Activated T-helper 17 cell treated with anti-CD3 and anti-CD28 coated beads, Interleukin-2, amount 50 U/mL, for 72 hours (primary cell): Measurements from ENCODE around the gene TESK2. TPM values are rescaled to one million over a fixed set of nuclear protein-coding genes. Genes with fewer than 3 reads are reported as not detected.
"Not testable (repeated sequence)": the region's sequence is repeated elsewhere in the genome, so short reads cannot be mapped to it uniquely, and the experiment has no call there.

Experiments used
- ATAC-seq: fragments of 150-1000 bp; cut with Tn5 transposase; replicated peaks from 2 replicates; pipeline ENCODE4 v1.10.0; 2021; ENCODE audit warnings: mild to moderate bottlenecking, moderate library complexity
- H3K27ac Mint-ChIP-seq: one replicate; pipeline ENCODE4 v1.8.0; 2022; ENCODE audit warnings: mixed read lengths
- H3K27me3 Mint-ChIP-seq: one replicate; pipeline ENCODE4 v1.8.0; 2022; ENCODE audit warnings: mixed read lengths
- H3K36me3 Mint-ChIP-seq: one replicate; pipeline ENCODE4 v1.8.0; 2022; ENCODE audit warnings: low read depth, mild to moderate bottlenecking, mixed read lengths
- H3K4me1 Mint-ChIP-seq: one replicate; pipeline ENCODE4 v1.8.0; 2022; ENCODE audit warnings: mixed read lengths
- H3K4me3 Mint-ChIP-seq: one replicate; pipeline ENCODE4 v1.8.0; 2022; ENCODE audit warnings: mild to moderate bottlenecking, mixed read lengths
- H3K9me3 Mint-ChIP-seq: one replicate; pipeline ENCODE4 v1.8.0; 2022; ENCODE audit warnings: mixed read lengths
- total RNA-seq, 2 donors: library from RNA; stranded (reverse); gene quantifications; one replicate each; pipeline ENCODE4 v1.2.3, GENCODE V29; 2022

The TESK2 gene
- total RNA-seq, 2 donors from 2014 or later = 2.7 to 8.9 TPM

DNA sequence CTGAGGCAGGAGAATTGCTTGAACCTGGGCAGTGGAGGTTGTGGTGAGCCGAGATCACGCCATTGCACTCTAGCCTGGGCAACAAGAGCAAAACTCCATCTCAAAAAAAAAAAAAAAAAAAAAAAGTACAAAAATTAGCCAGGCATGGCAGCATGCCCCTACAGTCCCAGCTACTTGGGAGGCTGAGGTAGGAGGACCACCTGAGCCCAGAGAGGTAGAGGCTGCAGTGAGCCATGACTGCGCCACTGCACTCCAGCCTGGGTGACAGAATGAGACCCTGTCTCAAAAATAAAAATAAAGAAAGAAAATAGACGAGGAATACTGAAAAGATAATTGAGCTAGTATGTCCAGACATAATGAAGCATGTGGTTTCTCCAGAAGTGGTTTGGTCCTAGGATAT, 27.4 kb upstream of the TESK2 start:
- not testable (repeated sequence) for H3K27ac Mint-ChIP-seq

DNA sequence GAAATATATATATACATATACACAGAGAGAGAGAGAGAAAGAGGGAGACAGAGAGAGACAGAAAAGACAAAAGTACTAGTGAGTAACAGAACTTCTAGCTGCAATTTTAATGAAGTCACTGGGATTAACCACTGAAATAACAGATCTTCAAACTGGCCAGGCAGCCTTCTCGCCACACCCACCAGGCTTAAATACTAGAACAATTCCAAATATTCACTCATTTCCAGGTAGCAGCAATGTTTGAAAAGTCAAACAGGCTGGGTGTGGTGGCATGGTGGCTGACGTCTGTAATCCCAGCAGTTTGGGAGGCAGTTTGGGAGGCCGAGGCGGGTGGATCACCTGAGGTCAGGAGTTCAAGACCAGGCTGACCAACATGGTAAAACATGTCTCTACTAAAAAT, 25.5 kb upstream of the TESK2 start:
- H3K9me3 Mint-ChIP-seq = no peaks in the 10 kb centered on the region
- peak overlapping the region; percentile 79 for H3K27ac Mint-ChIP-seq
- peaks cover 97% of the 10 kb centered on the region for H3K36me3 Mint-ChIP-seq
- H3K27me3 Mint-ChIP-seq = no peaks in the 10 kb centered on the region
- H3K4me3 Mint-ChIP-seq = peak overlapping the region; percentile 5
- peaks cover 19% of the 10 kb centered on the region for H3K4me1 Mint-ChIP-seq
- no peak for ATAC-seq

More for the DNA sequence above, 27.4 kb upstream of the TESK2 start:
- H3K4me1 Mint-ChIP-seq = peaks cover 32% of the 10 kb centered on the region
- H3K4me3 Mint-ChIP-seq = peak overlapping the region; percentile 94
- not testable (repeated sequence) for H3K27me3 Mint-ChIP-seq, ATAC-seq, H3K9me3 Mint-ChIP-seq
- H3K36me3 Mint-ChIP-seq = peaks cover 89% of the 10 kb centered on the region

DNA sequence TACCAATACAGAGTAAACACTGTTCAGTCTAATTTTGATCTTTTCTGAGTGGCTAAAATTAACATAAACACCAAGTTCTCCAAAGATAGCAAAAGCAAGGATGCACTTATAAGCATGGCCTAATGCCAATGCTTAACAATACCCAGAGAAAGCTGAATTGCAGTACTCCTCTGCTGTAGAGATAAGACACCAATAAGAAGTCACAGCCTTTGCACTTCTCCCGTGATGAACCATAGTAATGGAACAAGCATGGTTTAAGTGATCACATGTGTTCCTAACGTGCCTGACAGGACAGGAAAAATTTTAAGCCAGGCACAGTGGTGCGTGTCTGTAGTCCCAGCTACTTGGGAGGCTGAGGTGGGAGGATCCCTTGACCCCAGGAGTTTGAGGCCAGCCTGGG, 25.1 kb upstream of the TESK2 start:
- no peaks in the 10 kb centered on the region for H3K9me3 Mint-ChIP-seq
- H3K4me3 Mint-ChIP-seq = peak overlapping the region; percentile 5
- H3K27ac Mint-ChIP-seq = peak overlapping the region; percentile 79
- ATAC-seq = no peak
- no peaks in the 10 kb centered on the region for H3K27me3 Mint-ChIP-seq
- peaks cover 97% of the 10 kb centered on the region for H3K36me3 Mint-ChIP-seq
- H3K4me1 Mint-ChIP-seq = peaks cover 19% of the 10 kb centered on the region

DNA sequence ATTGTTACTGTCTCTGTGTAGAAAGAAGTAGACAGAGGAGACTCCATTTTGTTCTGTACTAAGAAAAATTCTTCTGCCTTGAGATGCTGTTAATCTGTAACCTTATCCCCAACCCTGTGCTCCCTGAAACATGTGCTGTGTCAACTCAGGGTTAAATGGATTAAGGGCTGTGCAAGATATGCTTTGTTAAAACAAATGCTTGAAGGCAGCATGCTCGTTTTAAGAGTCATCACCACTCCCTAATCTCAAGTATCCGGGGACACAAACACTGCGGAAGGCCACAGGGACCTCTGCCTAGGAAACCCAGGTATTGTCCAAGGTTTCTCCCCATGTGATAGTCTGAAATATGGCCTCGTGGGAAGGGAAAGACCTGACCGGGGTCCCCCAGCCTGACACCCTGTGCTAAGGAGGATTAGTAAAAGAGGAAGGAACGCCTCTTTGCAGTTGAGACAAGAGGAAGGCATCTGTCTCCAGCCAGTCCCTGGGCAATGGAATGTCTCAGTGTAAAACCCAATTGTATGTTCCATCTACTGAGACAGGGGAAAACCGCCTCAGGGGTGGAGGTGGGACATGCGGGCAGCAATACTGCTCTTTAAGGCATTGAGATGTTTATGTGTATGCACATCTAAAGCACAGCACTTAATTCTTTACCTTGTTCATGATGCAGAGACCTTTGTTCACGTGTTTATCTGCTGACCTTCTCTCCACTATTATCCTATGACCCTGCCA, 22.7 kb upstream of the TESK2 start:
- not testable (repeated sequence) for H3K9me3 Mint-ChIP-seq, ATAC-seq, H3K4me3 Mint-ChIP-seq, H3K27me3 Mint-ChIP-seq
- H3K36me3 Mint-ChIP-seq = peaks cover 100% of the 10 kb centered on the region
- peak overlapping the region; percentile 37 for H3K27ac Mint-ChIP-seq
- H3K4me1 Mint-ChIP-seq = peaks cover 11% of the 10 kb centered on the region

DNA sequence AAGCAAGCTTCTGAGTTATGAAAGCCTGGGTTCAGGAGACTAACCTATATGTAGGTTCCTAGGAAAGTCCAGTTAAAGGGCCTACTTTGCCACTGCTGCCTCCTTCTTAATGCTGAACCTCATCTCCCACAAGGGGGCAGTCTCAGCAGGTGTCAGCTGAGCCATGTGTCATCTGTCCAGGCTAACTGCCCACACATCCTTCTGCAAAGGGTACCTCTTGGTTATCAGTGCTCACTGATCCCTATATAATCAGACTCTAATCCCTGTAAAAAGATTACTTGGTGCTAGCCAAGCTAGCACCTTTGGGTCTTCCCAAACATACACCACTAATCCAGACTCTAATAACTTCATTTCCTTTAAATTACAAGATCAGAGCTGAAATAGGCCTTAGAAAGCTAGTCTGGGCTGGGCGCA, 21.7 kb upstream of the TESK2 start:
- peaks cover 11% of the 10 kb centered on the region for H3K4me1 Mint-ChIP-seq
- peak; percentile 89 for ATAC-seq
- H3K27ac Mint-ChIP-seq = peak overlapping the region; percentile 6
- H3K27me3 Mint-ChIP-seq = no peaks in the 10 kb centered on the region
- H3K36me3 Mint-ChIP-seq = peaks cover 95% of the 10 kb centered on the region
- no peaks in the 10 kb centered on the region for H3K9me3 Mint-ChIP-seq
- H3K4me3 Mint-ChIP-seq = no peak overlapping the region

DNA sequence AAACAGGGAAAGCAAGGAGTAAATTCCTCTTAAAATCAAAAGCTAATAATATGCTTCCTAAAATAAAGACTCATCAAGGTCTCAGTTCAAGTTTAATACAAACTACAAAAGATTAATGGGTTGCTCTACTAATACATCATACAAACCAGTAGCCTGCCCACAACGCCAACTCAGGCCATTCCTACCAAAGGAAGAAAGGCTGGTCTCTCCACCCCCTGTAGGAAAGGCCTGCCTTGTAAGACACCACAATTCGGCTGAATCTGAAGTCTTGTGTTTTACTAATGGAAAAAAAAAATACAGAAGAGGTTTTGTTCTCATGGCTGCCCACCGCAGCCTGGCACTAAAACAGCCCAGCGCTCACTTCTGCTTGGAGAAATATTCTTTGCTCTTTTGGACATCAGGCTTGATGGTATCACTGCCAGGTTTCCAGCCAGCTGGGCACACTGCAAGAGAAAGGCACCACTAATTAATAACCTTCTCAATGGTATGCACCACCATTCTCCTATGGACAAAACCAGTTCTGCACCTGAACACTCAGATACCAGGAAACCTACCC, 20.1 kb upstream of the TESK2 start:
- Mint-ChIP-seq H3K4me3 (no peak overlapping the region), H3K4me1 (peaks cover 10% of the 10 kb centered on the region), H3K27ac (no peak overlapping the region), H3K36me3 (peaks cover 79% of the 10 kb centered on the region), H3K9me3 (no peaks in the 10 kb centered on the region), H3K27me3 (no peaks in the 10 kb centered on the region)
- no peak for ATAC-seq

DNA sequence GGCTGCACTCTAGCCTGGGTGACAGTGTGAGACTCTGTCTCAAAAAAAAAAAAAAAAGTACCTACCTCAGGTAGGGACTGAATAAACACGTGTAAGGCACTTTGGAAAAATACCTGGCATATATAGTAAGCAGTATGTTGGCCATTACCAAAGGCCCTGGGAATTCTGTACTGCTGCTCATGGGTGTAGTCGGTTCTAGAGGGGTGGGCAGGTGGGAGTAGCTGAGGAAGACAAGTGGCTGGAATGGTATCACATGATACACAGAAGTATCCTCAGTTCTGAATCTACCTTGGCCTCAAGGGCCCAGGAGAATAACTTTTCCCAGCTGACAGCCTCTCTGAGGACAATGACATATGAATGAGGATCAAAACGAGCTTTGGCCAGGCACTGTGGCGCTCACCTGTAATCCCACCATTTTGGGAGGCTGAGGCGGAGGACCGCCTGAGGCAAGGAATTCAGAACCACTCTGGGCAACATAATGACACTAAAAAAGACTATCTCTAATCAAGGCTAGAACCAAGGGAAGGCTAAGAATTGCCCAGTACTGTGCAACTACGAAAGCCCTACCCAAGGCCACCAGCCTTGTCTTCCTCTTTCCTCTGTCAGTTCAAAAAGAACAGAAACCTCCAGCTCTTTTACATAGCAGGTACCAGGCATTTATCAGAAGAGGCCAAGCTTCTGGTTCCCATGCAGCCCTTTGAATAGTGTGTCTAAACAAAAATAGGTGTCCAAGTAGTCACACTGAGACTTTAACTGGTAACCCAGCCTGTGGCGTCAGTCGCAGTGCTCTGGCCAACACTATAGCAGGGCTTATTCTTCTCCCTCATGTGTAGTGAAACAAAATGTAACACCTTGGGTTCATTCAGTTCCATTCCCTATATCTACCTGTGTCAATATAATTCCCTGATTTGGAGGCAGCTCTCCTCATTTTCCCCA, 19.3 kb upstream of the TESK2 start:
- no peak overlapping the region for H3K4me3 Mint-ChIP-seq
- ATAC-seq = no peak
- peaks cover 4% of the 10 kb centered on the region for H3K4me1 Mint-ChIP-seq
- H3K36me3 Mint-ChIP-seq = peaks cover 72% of the 10 kb centered on the region
- no peaks in the 10 kb centered on the region for H3K27me3 Mint-ChIP-seq
- no peak overlapping the region for H3K27ac Mint-ChIP-seq
- H3K9me3 Mint-ChIP-seq = no peaks in the 10 kb centered on the region

DNA sequence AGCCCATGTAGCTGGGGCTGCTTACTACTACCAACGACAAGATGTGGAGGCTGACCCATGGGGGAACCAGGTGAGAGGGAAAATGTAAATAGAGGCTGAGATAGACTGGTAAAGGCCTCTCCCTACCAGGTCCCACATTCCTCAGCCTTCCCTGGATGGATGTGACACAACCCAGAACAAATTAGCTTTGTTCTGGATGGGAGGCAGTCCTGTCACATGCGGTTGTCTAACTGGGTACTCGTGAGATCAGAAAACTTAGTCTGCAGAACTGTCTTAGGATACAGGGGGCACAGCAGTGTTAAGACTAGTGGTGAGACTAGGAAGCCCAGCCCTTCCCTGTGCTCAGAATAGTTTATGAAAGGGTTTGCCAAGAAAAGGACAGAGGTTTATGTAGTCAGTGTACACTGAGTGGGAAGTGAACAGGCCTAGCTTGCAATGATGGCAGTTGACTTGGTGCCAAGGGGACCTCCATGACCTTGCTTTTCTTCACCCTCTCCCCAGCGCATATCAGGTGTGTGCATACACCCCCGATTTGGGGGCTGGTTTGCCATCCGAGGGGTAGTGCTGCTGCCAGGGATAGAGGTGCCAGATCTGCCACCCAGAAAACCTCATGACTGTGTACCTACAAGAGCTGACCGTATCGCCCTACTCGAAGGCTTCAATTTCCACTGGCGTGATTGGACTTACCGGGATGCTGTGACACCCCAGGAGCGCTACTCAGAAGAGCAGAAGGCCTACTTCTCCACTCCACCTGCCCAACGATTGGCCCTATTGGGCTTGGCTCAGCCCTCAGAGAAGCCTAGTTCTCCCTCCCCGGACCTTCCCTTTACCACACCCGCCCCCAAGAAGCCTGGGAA, 17.6 kb upstream of the TESK2 start:
- Mint-ChIP-seq H3K27me3 (no peaks in the 10 kb centered on the region), H3K27ac (peak overlapping the region; percentile 13), H3K36me3 (peaks cover 54% of the 10 kb centered on the region), H3K4me3 (no peak overlapping the region), H3K4me1 (peaks cover 4% of the 10 kb centered on the region), H3K9me3 (no peaks in the 10 kb centered on the region)
- ATAC-seq = peak; percentile 16

DNA sequence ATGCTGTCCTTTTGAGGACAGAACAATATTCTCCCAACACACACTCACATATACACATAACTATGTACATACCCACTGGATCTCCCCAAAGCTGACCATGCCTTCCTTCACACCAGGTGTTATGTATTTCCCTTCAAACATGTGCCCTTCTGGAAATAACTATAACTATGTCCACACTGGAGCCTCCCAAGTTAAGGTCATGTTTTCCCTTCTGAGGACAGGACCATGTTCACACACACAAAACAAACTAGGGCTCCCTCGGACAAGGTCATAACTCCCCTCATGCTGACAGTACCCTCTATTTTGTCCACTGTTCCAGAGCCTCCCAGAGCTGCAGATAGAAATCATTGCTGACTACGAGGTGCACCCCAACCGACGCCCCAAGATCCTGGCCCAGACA, 16.9 kb upstream of the TESK2 start:
- H3K4me1 Mint-ChIP-seq = peaks cover 4% of the 10 kb centered on the region
- H3K9me3 Mint-ChIP-seq = no peaks in the 10 kb centered on the region
- H3K4me3 Mint-ChIP-seq = no peak overlapping the region
- no peaks in the 10 kb centered on the region for H3K27me3 Mint-ChIP-seq
- peaks cover 47% of the 10 kb centered on the region for H3K36me3 Mint-ChIP-seq
- H3K27ac Mint-ChIP-seq = peak overlapping the region; percentile 13
- no peak for ATAC-seq

DNA sequence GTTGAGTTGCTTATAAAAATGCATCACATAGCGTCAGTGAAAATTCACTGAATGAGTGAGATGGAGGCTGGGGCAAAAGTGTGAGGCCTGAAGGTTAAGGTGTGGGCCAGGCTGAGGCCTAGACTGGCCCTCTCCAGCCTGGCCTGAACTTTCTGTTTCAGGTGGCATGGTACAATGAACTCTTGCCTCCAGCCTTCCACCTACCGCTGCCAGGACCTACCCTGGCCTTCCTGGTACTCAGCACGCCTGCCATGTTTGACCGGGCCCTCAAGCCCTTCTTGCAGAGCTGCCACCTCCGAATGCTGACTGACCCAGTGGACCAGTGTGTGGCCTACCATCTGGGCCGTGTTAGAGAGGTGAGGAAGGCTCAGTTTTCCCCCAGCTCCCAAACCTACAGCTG, 16.2 kb upstream of the TESK2 start:
- Mint-ChIP-seq H3K27me3 (no peaks in the 10 kb centered on the region), H3K36me3 (peaks cover 40% of the 10 kb centered on the region), H3K4me3 (no peak overlapping the region), H3K4me1 (no peaks in the 10 kb centered on the region), H3K27ac (peak overlapping the region; percentile 13), H3K9me3 (no peaks in the 10 kb centered on the region)
- no peak for ATAC-seq

DNA sequence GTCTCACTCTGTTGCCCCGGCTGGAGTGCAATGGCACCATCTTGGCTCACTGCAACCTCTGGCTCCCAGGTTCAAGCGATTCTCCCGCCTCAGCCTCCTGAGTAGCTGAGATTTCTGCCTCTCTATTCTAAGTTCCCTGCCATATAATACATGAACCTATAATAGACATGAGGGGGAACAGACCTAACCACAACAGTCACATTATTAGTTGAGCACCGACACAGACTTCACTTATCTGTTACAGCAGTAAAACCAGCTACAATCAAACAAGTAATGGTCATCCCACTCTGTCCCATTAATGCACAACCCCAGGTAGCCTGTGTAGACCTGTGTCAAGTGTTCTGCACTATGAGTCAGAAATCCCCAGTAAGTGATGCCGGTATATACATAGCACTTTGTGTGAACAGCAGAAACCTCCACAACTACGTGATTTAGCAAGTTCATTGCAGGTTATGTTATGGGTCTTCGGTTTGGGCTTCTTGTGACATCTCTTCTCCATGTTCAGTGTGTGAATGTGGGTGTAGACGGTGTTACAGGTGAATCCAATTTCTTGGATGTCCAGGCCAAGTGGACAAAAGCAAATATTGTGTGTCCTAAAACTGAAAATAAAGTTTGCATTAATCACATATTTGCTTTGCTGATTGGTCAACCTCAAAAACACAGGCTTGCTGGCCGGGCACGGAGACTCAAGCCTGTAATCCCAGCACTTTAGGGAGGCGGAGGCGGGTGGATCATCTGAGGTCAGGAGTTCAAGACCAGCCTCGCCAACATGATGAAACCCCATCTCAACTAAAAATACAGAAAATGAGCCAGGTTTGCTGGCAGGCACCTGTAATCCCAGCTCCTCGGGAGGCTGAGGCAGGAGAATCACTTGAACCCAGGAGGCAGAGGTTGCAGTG, 12.7 kb upstream of the TESK2 start:
- Mint-ChIP-seq H3K27me3 (no peaks in the 10 kb centered on the region), H3K4me1 (peaks cover 13% of the 10 kb centered on the region), H3K9me3 (no peaks in the 10 kb centered on the region), H3K36me3 (peaks cover 6% of the 10 kb centered on the region), H3K27ac (no peak overlapping the region), H3K4me3 (no peak overlapping the region)
- no peak for ATAC-seq

DNA sequence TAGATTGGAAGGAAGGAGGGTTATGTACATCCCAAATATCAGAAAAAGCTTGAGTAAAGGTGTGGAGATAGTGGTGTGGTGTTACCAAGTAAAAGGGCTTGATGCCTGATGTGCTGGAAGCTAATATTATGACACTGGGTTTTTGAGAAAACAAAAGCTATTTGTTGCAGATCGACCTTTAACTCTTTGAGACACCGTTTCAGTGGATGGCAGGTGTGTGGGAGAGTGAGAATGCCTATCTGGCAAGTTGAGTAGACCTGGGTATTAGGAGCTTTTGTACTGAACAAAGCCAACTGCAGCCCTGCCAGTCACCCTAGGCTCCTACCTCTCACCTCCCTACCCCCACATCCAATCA, 10.5 kb upstream of the TESK2 start:
- peak overlapping the region; percentile 90 for H3K4me3 Mint-ChIP-seq
- H3K36me3 Mint-ChIP-seq = no peaks in the 10 kb centered on the region
- H3K4me1 Mint-ChIP-seq = peaks cover 13% of the 10 kb centered on the region
- H3K9me3 Mint-ChIP-seq = no peaks in the 10 kb centered on the region
- no peaks in the 10 kb centered on the region for H3K27me3 Mint-ChIP-seq
- no peak for ATAC-seq
- peak overlapping the region; percentile 84 for H3K27ac Mint-ChIP-seq

DNA sequence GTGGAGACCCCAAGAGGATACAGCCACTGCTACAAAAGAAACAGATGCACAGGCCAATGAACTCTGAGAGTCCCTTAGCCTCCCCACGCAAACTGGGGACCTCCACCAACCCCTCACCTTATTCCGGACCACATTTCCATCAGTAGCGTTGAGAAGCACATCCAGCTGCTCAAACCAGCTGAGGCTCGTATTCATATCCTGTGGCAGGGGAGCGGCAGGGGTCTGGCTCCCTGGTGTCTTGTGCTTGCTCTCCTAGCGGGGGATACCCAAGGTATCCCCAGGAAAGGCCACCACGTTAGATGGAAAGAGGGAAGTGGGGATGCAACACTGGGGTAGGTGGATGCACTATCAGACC, 8.4 kb upstream of the TESK2 start:
- Mint-ChIP-seq H3K9me3 (no peaks in the 10 kb centered on the region), H3K27me3 (no peaks in the 10 kb centered on the region), H3K27ac (peak overlapping the region; percentile 84), H3K4me3 (peak overlapping the region; percentile 90), H3K36me3 (no peaks in the 10 kb centered on the region), H3K4me1 (peaks cover 13% of the 10 kb centered on the region)
- no peak for ATAC-seq
